ENCODE data around the gene TEC.

DNA sequence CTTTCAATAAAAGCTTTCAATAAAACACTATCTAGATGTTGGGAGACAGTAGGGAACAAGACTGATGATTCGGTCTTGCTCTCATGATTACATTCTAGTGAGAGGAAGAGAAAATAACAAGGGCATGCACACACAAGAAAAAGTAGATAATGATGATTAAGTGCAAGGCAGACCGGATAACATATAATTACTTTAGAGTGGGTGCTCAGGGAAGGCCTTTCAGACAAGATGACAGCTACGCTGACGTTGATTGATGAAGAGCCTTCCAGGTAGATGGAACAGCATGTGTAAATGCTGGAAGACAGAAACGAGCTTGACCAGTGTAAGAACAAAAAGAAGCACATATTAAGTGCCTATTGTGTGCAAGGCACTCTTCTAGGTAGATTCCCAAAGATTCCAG lies 179.0 kb downstream of the TEC start:
- TF ChIP-seq TAF1 (IDR thresholded peaks at IDR 0.05; ENCODE audit: borderline replicate concordance, insufficient read depth, low read length) (no peak), FOXP2 (optimal IDR thresholded peaks at IDR 0.05; ENCODE audit: borderline replicate concordance, extremely low read depth, extremely low read length, insufficient read depth) (no peak), SIN3A (IDR thresholded peaks at IDR 0.05; ENCODE audit: borderline replicate concordance, insufficient read depth, low read length) (no peak), POLR2AphosphoS5 (IDR thresholded peaks at IDR 0.05; ENCODE audit: low read depth, low read length) (no peak)
